Sciatic nerve (tissue), 2 donors: ENCODE data around the gene LST1. TPM values are rescaled to one million over a fixed set of nuclear protein-coding genes. Genes with fewer than 3 reads are reported as not detected.
"Not testable (repeated sequence)": the region's sequence is repeated elsewhere in the genome, so short reads cannot be mapped to it uniquely, and the experiment has no call there.

Source experiments
- ATAC-seq: fragments of 200-7000 bp; cut with Tn5 transposase; one replicate; pipeline ENCODE4 v1.9.1; 2020; ENCODE audit warnings: mild to moderate bottlenecking, moderate library complexity
- DNase-seq: peaks from one replicate; pipeline ENCODE4 v3.0.0-alpha.2; 2020; ENCODE audit warnings: low spot score
- intact Hi-C: fragments of 100-400 bp; cut with DNase I; formaldehyde crosslinking; loops from one replicate; pipeline ENCODE4 v1.14.2; 2022
- total RNA-seq: library from RNA; stranded (reverse); fragmentation: NEBNext Ultra II Directional; extraction: Animal tissue kit (Norgen Biotek cat#: 25700); gene quantifications from one replicate; pipeline ENCODE4 v1.2.1, GENCODE V29; 2021
- donor health status: DM: no; HTN: no; CAD: no.
- donor health status: DM: no; HTN: no; CAD: no.

Gene LST1
- total RNA-seq = 17.7 TPM

- intact Hi-C loops = no loop called here
- DNase-seq (no peak), ATAC-seq (peak; percentile 39)
Observed at GRCh38 chr6:31586008-31586407, at the start of gene LST1. Gene LST1 (plus strand): TSS chr6:31586277. CDS start chr6:31587300, 1,023 bp downstream.

- intact Hi-C loops = no loop called here
- ATAC-seq (no peak), DNase-seq (no peak)
Observed at GRCh38 chr6:31538805-31539400, 47.2 kb upstream of the LST1 start.

GRCh38 chr6:31540640-31541039, 45.4 kb upstream of the LST1 start:
- DNase-seq (no peak), ATAC-seq (no peak)
- intact Hi-C loops = loop anchor here (10.0 kb wide), 1 partner anchor 294 kb away; no protein-coding TSS in a partner anchor

- peak; percentile 65 for DNase-seq
- intact Hi-C loops = loop anchor here (10.0 kb wide), 1 partner anchor 294 kb away; no protein-coding TSS in a partner anchor
- peak; percentile 19 for ATAC-seq
Observed at GRCh38 chr6:31541059-31541657, 44.9 kb upstream of the LST1 start.

- intact Hi-C loops = loop anchor here (10.0 kb wide), 1 partner anchor 293 kb away; no protein-coding TSS in a partner anchor
- DNase-seq = peak; percentile 97
- ATAC-seq = peak; percentile 97
Observed at GRCh38 chr6:31541658-31542521, 44.2 kb upstream of the LST1 start, which contains the start of gene DDX39B. Gene DDX39B (minus strand): TSS chr6:31542003. CDS start chr6:31540532, 1,471 bp downstream.

- intact Hi-C loops = loop anchor here (10.0 kb wide), 1 partner anchor 291 kb away; no protein-coding TSS in a partner anchor
- DNase-seq (no peak), ATAC-seq (no peak)
Observed at GRCh38 chr6:31543639-31544038, 42.4 kb upstream of the LST1 start.

GRCh38 chr6:31544676-31545075, 41.4 kb upstream of the LST1 start:
- intact Hi-C loops = loop anchor here (10.0 kb wide), 1 partner anchor 290 kb away; no protein-coding TSS in a partner anchor
- DNase-seq (no peak), ATAC-seq (no peak)

GRCh38 chr6:31545291-31545690, 40.8 kb upstream of the LST1 start:
- intact Hi-C loops = loop anchor here (10.0 kb wide), 1 partner anchor 290 kb away; no protein-coding TSS in a partner anchor
- no peak for DNase-seq
- no peak for ATAC-seq

- peak; percentile 83 for ATAC-seq
- peak; percentile 91 for DNase-seq
- intact Hi-C loops = loop anchor here (2.0 to 10.0 kb wide), 2 partner anchors 52 to 288 kb away; no protein-coding TSS in a partner anchor
Observed at GRCh38 chr6:31546339-31546957, 39.6 kb upstream of the LST1 start, which contains the start of gene ATP6V1G2. Gene ATP6V1G2 (minus strand): TSS chr6:31546608. CDS start chr6:31546559, 49 bp downstream.

- ATAC-seq (peak; percentile 98), DNase-seq (peak; percentile 96)
- intact Hi-C loops = loop anchor here (2.0 to 10.0 kb wide), 2 partner anchors 52 to 288 kb away; no protein-coding TSS in a partner anchor
Observed at GRCh38 chr6:31546958-31547726, 38.9 kb upstream of the LST1 start, which contains the start of gene NFKBIL1. Gene NFKBIL1 (plus strand): TSS chr6:31547608. CDS start chr6:31547695, 87 bp downstream.

- DNase-seq (peak; percentile 67), ATAC-seq (no peak)
- intact Hi-C loops = loop anchor here (2.0 to 10.0 kb wide), 2 partner anchors 51 to 287 kb away; no protein-coding TSS in a partner anchor
Observed at GRCh38 chr6:31547727-31548543, 38.1 kb upstream of the LST1 start.

GRCh38 chr6:31548544-31548873, 37.6 kb upstream of the LST1 start:
- intact Hi-C loops = loop anchor here (10.0 kb wide), 1 partner anchor 286 kb away; no protein-coding TSS in a partner anchor
- ATAC-seq = no peak
- no peak for DNase-seq

- peak; percentile 69 for DNase-seq
- intact Hi-C loops, ATAC-seq: not testable (repeated sequence)
Observed at GRCh38 chr6:31551371-31551770, 34.7 kb upstream of the LST1 start.

GRCh38 chr6:31556307-31556706, 29.8 kb upstream of the LST1 start:
- ATAC-seq (no peak), DNase-seq (no peak)
- intact Hi-C loops = no loop called here

- no peak for ATAC-seq
Observed at GRCh38 chr6:31557443-31558317, 28.4 kb upstream of the LST1 start.

GRCh38 chr6:31558318-31558625, 27.8 kb upstream of the LST1 start:
- DNase-seq (no peak), ATAC-seq (no peak)
- intact Hi-C loops = no loop called here

More at GRCh38 chr6:31557443-31558317, 28.4 kb upstream of the LST1 start:
- intact Hi-C loops = no loop called here
- DNase-seq = no peak
